Activated CD4-positive, CD25-positive, alpha-beta regulatory T cell treated with anti-CD3 and anti-CD28 coated beads, Interleukin-2, amount 50 U/mL, for 72 hours (primary cell): ENCODE results near the gene PMEL.
A peak's percentile ranks its signal among the peaks of the same experiment; 100 is the strongest.
"Not testable (repeated sequence)": the region's sequence is repeated elsewhere in the genome, so short reads cannot be mapped to it uniquely, and the experiment has no call there.

ENCODE experiments used
- DNase-seq: peaks from one replicate; pipeline ENCODE4 v3.0.0; 2021

Gene PMEL

DNA sequence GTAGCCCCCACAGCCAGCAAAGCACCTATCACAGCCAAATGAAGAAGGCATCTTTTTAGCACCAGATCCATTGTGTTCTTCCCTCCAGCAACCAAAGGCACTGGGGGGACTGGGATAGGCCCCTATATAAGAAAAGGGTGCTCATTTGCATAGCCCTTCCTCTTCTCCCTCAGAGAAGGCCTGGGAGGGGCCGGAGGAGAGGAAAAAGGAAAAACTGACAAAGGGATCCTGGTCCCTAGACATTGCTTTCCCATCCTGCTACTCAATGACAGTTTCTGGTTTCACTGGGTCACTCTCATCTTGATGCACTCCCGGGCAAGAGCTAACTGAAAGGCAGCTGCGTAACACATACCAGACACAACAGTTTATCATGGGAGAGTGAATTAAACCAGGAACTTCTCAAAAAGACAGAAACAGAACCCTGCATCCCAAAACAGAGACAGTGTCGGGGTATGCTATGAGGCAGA is at the start of gene PMEL:
PMEL (minus strand) TSS at position 102 of the 467 bp plus-strand sequence; CDS start at position 71, 31 bp downstream.
- DNase-seq: no peak

DNA sequence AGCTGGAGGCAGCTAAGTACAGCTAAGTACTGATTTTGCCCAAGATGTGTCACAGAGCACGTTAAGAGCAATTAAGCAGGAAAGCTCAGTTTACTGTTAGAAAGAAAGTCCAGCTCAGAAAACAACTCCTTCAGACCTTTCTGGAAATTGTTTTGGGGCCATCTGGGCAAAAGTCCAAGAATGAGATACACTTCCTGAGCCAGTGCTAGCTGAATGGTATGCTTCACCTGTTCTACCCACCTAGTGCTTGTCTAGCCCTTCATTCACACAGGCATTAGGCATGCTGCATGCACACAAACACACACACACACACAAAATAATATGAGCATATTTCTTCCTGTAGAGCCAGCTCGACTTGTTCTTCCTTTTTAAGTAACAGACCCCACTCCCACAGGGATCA is 48.4 kb upstream of the PMEL start:
- DNase-seq: no peak

DNA sequence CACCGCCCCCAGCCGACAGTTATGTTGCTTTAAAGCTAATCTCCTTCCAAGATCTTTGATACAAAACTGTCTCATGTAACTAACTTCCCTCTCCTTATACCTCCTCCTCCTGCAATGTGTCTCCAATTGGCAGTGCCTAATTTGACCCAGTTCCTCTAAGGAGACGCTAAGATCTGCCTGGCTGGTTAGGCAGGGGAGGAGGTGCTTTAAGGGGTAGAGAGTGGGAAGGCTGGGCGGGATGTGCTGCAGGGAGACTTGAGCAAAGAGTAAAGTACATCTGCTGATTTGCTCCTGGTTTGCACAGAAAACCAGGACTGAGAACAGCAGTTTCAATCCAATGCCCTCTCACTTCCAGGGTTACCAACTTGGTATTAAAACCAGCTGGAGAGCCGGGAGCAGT is 47.6 kb upstream of the PMEL start:
- no peak for DNase-seq

DNA sequence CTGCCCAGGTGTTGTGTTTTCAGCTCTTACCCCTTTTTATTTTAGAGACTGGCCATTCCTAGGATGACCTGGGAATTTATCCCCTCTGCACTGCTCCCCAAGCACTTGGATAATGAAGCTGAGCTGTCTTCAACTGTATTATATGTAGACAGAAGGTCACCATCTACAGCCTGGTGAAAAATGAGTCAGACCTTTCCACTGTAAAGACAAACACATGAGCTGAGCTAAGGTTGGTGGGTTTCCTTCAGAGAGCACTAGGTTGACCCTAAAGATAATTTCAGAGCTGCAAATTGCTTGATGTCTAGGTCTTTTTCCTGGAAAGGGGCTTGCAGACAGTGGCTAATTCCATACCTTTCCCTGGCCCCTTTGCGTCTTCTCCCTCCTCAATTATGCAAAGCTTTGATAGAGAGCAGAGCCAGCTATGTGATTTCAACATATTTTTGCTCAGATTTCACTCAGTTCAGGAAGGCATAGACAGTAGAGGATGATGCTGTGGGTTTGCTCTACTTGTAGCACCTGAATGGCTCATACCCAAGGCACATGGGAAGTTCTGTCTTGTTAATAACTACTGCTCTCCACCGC is 45.8 kb upstream of the PMEL start:
- no peak for DNase-seq

DNA sequence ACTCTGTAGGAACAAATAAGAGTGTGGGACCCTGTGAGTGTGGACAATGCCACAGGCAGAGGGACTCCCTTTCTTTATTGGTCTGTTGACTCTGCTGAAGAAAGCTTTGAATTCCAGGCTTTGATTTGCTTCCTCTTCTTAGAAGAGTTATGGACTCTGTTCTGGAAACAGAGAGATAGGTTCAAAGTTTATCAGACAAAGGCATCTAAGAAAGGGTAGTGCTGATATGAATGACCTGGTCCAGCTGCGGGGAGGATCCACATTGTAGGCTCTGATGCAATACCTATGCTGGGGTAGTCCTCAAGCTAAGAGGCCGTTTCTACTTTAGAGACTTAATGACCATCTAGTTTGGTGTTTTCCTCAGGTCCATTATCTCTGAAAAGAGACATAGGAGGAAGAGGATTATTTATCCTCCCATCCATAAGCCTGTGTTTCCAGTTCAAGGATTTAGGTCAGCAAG is 44.3 kb upstream of the PMEL start:
- no peak for DNase-seq

DNA sequence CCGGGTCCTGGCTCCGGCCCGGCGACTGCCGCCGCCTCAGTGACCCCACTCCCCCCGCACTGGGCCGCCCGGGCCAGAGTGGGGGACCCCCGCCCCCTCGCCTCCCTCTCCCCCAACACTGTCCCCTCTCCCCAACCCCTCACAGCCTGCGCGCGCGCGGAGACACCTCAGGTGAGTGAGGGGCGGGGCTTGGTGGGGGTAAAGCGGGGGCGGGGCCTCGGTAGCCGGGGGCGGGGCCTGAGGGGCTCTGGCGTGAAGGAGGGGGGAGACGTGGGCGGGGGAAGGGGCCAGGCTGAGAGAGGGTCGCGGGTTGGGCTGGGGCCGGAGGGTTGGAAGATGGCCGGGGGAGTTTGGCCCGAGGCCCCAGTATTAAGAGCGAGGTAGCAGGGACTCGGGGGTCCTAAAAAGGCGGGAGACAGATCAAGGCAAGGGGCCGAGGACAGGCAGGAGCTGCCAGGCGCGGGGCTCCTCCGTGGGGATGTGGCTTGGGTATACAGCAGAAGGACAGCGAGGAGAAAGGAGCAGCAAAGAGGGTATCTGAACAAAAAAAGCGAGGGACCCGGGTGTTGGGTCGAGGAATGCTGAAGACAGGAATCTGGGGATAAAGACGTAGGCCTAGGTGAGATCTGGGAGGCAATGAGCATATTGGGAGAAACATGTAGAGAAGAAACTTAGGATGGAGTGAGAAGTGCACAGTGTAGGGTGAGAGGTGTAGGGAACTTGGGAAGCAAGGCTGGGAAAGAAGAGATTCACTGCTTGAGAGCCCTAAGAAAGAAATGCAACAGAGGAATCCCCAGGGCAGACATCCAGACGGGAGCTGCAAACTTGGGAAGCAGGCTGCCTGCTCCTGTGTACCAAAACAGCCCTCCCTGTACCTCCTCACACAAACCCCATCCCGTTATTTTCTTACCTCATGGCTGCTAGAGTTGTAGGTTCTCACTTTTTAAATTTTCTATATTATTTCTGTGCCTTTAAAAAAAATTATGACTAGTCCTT is 42.0 kb upstream of the PMEL start:
- DNase-seq: peak; percentile 65

DNA sequence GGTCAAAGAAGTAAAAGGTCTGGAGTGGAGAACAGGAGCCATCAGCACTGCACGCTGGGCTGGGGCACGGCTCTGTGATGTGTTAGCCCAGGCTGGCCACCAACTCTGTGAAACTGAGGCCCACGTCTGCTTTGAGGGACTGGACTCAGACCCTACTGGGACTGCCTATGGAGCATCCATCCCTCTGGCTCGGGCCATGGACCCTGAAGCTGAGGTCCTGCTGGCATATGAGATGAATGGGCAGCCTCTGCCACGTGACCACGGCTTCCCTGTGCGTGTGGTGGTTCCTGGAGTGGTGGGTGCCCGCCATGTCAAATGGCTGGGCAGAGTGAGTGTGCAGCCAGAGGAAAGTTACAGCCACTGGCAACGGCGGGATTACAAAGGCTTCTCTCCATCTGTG is 38.4 kb upstream of the PMEL start:
- no peak for DNase-seq

DNA sequence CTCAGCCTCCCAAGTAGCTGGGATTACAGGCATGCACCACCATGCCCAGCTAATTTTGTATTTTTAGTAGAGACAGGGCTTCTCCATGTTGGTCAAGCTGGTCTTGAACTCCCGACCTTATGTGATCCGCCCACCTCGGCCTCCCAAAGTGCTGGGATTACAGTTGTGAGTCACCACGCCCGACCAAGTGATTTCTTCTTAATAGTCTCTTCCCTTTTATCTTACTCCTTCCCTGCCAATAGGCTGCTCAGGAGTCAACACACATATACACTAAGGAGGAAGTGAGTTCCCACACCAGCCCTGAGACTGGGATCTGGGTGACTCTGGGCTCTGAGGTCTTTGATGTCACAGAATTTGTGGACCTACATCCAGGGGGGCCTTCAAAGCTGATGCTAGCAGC is 37.5 kb upstream of the PMEL start:
- DNase-seq: not testable (repeated sequence)

DNA sequence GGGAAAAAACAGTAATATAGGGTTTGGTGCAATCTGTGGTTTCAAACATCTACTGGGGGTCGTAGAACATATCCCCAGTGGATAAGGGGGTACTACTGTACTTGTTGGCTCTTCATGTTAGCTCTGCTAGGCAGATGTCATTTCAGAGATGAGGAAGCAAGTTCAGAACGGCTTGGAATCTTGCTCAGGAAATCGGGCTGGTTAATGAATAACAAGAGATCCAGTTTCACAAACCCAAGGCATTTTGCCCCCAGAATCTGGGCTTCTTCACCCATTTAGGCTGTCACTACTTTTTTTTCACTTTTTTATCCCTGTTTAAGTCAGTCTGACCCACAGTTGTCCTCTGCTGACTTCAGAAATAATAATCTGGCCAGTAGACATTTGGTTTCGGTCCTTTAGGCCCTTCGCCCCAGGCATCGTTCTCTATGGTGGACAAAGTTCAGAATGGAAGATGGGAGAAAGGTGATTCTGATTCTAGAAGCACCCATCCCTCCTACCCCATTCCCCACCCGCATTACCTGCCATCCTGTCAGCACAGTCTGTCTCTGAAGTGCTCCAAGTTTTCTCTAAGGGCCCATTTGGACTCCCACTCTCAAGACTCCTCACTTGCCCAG is 35.8 kb upstream of the PMEL start:
- no peak for DNase-seq

DNA sequence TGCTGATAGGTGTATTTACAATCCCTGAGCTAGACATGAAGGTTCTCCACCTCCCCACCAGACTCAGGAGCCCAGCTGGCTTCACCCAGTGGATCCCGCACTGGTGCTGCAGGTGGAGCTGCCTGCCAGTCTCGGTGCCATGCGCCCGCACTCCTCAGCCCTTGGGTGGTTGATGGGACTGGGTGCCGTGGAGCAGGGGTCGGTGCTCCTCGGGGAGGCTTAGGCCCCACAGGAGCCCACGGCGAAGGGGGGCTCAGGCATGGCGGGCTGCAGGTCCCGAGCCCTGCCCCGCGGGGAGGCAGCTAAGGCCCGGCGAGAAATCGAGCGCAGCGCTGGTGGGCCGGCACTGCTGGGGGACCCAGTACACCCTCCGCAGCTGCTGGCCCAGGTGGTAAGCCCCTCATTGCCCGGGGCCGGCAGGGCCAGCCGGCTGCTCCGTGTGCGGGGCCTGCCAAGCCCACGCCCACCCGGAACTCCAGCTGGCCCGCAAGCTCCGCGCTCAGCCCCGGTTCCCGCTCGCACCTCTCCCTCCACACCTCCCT is 34.2 kb upstream of the PMEL start:
- not testable (repeated sequence) for DNase-seq

DNA sequence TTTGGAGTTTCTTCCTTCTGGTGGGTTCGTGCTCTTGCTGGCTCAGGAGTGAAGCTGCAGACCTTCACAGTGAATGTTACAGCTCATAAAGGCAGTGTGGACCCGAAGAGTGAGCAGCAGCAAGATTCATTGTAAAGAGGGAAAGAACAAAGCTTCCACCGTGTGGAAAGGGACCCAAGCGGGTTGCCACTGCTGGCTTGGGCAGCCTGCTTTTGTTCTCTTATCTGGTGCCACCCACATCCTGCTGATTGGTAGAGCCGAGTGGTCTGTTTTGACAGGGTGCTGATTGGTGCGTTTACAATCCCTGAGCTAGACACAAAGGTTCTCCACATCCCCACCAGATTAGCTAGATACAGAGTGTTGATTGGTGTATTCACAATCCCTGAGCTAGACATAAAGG is 33.7 kb upstream of the PMEL start:
- DNase-seq: not testable (repeated sequence)

DNA sequence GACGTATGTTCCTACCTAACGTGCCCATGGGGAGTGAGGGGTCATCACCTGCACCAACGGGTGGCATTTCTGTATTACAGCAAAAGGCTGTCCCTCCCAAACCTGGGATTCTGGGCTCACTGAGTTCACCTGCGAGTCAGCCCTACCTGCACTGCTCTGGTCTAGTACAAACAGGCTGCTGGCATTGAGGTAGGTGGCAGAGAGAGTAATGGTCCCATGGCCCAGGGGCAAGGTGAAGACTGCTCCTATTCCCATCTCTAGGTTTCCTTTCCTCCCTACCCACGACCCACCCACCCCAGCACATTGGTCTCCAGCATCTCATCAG is 31.7 kb upstream of the PMEL start:
- DNase-seq: no peak

DNA sequence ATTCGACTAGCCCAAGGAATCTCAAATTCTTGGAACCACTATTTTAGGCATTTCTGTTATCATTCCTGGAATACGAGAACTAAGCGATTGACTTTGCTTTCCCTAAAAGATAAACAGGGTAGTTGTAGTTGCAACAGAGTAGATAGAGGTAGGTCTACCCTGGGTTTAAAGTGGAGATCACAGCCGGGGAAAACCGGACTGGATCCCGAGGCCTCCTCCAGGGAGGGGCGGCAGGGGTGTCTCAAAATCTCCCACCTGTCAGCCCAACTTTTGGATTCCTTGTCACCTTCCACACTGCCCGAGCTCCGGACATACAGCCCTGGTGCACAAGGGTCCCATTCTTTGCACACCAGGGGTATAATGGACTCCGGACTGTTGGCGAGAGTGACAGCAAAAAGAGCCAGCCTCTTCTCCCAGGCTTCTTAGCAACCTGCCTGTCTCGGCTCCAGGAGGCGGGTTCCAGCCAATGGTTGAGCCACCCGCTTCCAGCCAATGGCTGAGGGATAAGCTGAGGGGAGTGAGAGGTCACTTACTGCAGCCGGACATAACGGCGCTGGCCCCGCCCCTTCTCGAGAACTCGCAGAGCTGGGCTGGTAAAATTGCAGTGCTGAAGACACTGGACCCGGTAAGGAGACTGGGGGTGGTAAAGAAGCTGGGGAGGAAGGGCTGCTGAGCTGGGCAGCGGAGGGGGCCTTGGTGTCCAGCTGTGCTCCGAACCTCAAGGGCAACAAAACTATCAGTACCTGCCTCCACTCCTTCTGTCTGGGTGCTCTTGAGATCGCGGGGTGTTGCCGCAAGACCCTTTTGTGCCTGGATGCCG is 31.1 kb upstream of the PMEL start, which contains the start of gene SUOX:
SUOX (plus strand) TSS at position 562 of the 820 bp plus-strand sequence. CDS start 4,946 bp downstream, outside the sequence.
- peak; percentile 64 for DNase-seq

DNA sequence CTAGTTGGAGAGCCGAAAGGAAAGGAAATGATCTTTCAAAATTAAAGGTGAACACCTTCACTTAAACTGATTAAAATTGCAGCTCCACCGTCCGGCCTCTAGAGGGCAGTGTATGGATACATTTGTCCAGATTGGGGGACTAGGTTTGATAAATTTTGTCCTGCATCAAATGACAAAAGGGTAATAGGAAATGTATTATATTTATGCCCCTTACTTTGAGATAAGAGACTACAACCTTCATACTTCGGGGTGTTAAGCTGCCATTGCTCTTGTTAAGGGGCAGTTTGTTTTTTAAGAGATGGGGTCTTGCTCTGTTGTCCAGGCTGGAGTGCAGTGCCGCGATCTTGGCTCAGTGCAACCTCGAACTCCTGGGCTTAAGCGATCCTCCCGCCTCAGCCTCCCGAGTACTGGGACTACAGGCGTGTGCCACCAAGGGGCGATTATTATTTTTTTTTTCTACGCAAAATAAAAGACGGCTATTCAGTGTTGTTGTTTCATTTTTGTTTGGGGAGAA is 30.4 kb upstream of the PMEL start:
- peak; percentile 43 for DNase-seq

DNA sequence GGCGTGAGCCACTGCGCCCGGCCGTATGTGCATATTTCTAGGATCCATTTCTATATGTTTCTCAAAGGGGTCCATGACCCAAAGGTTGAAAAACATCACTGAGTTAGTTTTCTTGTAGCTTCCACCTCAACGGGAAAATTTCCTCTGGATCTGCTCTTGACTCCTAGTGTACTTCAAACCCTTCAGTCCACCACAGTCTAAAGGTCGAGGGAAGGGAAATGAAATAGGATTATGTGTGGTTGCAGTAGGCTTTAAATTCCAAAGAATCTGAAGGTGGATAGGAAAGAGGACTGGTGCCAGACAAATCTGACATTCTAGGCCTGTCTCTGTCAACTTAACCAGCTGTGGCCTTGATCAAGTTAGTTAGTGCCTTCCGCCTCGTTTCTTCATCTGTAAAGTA is 29.5 kb upstream of the PMEL start:
- DNase-seq: no peak

DNA sequence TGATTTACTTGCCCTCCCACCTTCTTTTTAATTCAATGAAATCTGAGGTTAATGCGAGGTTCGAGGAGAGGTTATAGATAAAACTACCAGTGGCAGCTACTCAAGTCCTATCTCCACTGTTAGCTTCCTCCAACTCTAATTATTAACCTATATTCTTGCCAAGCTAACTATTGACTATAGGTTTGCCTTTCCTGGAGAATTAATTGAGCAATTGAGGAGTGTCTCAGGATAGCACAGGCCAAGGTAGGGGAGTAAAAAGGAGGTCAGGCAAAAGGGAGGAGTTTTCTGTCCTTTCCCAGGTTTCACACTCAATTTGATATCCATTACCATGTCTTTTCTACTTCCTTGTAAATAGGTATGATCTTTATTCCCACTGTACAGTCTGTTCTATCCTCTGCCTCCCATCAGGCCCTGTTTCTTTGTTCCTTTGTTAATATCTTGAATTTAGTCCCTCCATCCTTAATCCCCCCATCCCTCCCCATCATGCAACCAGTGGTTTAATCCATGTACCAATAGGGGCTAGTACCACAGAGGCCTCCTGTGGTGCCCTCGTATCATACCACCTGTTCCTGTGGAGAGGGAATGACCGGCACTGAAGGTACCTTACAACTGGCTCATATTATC is 27.5 kb upstream of the PMEL start:
- no peak for DNase-seq

DNA sequence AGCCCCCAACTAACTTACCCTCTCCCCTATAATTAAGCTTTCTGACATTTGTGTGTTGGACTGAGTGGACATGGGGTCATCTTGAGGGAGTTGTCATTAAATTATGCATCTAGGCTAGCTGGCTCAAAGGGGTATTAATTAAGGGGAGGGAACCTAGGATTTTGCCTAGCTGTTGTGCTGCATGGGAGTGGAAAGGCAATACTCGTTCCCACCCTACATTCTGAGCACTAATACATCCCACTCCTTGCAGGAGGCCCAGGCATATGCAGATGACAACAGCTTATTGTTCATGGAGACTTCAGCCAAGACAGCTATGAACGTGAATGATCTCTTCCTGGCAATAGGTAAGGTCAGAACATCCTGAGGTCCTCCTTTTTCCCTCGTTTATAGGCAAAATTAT is 25.3 kb upstream of the PMEL start:
- no peak for DNase-seq

DNA sequence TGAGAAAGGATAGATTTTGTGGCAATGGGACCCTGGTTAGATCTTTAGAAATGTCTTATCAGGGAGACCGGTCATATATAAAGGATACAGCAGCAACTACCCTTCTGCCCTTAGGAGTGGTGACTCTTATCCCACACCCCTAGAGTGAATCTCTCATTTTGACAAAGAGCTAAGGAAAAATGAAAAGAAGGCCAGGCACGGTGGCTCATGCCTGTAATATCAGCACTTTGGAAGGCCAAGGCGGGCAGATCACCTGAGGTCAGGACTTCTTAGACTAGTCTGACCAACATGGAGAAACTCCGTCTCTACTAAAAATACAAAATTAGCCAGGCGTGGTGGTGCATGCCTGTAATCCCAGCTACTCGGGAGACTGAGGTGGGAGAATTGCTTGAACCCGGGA is 20.1 kb upstream of the PMEL start:
- not testable (repeated sequence) for DNase-seq

DNA sequence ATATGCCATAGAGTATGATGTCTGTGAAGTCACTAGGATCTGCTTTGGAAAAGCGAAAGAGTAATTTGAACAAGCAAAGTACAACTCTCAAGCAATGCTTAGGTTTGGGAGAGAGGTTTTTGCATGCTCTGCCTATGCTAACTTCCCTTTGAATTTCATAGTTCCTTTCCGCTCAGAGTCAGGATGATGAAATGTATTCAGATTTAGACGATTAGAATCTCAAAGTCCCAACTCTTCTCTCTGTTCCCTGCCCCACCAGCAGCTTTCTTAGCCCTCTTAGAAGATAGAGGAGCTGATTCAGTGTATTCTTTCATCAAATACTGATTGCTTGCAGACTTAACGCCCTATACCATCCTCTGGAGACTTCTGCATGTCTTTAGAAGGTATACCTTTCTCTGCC is 19.5 kb upstream of the PMEL start:
- DNase-seq: no peak

DNA sequence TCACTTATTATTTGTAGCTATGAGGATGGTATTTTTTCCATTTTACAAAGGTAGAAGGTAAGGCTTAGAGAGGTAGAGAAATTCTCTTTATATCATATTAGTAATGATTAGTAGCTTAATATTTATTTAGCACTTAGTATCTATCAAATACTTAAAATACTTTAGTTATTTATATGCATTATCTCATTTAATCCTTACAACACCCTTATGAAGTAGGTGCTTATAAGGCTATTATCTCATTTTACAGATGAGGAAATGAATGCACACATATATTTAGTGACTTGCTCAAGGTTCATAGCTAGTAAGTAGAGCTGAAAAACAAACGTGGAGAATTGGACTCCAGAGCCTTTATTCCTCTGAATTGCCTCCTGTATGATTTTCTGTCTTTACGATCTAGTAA is 19.0 kb upstream of the PMEL start:
- DNase-seq: no peak

DNA sequence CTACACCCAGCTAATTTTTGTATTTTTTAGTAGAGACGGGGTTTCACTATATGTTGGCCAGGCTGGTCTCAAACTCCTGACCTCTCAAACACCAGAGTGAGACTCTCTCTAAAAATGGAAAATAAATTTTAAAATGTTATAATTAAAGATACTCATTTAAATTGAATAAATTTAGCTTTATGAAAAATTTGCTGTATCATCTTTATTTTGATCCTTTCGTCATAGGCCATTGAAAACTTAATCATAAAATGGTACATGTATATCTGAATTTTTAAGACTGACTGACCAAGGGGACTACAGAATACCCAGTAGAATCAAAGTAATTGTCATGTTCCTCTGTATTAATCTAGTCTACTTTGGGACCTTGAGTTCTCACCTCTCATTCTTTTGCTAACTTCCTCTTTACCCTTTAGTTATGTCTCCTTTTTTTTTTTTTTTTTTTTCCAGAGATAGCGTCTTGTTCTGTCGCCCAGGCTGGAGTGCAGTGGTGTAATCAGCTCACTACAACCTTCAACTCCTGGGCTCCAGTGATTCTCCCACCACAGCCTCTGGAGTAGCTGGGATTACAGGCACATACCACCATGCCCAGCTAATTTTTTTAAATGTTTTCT is 17.5 kb upstream of the PMEL start:
- no peak for DNase-seq
